ENCODE data around the gene RFESD.

DNA sequence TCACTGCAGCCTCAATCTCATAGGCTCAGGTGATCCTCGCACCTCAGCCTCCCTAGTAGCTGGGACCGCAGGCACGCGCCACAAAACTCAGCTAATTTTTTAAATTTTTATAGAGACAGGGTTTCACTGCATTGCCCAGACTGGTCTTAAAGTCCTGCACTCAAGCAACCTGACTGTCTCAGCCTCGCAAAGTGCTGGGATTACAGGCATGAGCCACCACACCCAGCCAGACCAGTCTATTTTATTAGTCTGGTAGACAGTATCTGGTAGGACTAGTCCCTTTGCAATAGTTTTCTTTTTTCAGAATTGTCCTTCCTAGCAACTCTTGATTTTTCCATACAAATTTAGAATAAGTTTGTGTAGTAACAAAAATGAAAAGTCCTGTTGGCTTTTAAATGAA is 40.8 kb upstream of the RFESD start:
- TF ChIP-seq POLR2A (IDR thresholded peaks at IDR 0.05) = no peak
- TF ChIP-seq, protein P1, sequence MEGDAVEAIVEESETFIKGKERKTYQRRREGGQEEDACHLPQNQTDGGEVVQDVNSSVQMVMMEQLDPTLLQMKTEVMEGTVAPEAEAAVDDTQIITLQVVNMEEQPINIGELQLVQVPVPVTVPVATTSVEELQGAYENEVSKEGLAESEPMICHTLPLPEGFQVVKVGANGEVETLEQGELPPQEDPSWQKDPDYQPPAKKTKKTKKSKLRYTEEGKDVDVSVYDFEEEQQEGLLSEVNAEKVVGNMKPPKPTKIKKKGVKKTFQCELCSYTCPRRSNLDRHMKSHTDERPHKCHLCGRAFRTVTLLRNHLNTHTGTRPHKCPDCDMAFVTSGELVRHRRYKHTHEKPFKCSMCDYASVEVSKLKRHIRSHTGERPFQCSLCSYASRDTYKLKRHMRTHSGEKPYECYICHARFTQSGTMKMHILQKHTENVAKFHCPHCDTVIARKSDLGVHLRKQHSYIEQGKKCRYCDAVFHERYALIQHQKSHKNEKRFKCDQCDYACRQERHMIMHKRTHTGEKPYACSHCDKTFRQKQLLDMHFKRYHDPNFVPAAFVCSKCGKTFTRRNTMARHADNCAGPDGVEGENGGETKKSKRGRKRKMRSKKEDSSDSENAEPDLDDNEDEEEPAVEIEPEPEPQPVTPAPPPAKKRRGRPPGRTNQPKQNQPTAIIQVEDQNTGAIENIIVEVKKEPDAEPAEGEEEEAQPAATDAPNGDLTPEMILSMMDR (IDR thresholded peaks at IDR 0.05) = no peak

All from testis (tissue), 2 donors.